Gastroesophageal sphincter (tissue), 3 donors: ENCODE data around the gene FGF16.

Experiments used
- CTCF ChIP-seq, 4 experiments: fragments of 200-600 bp in 2 of 4; fragments of 450-650 bp in 2 of 4; sonication (generic) in 1 of 4; IDR thresholded peaks; one replicate each; pipeline ENCODE4 v1.5.1; 2017 to 2019; ENCODE audit warnings: antibody characterized with exemption in 4 of 4, mild to moderate bottlenecking in 2 of 4, moderate library complexity in 2 of 4
- EP300 ChIP-seq: sonication (generic); formaldehyde crosslinking; IDR thresholded peaks from one replicate; pipeline ENCODE4 v1.6.1; 2017; ENCODE audit warnings: antibody characterized with exemption, mild to moderate bottlenecking
- POLR2A ChIP-seq, 2 donors: fragments of 450-650 bp; IDR thresholded peaks; one replicate each; pipeline ENCODE4 v1.6.1; 2017; ENCODE audit warnings: antibody characterized with exemption in 2 of 2, mild to moderate bottlenecking in 2 of 2, moderate library complexity in 1 of 2
- POLR2AphosphoS5 ChIP-seq: sonication (generic); formaldehyde crosslinking; IDR thresholded peaks from one replicate; pipeline ENCODE4 v1.6.1; 2017; ENCODE audit warnings: antibody characterized with exemption

DNA sequence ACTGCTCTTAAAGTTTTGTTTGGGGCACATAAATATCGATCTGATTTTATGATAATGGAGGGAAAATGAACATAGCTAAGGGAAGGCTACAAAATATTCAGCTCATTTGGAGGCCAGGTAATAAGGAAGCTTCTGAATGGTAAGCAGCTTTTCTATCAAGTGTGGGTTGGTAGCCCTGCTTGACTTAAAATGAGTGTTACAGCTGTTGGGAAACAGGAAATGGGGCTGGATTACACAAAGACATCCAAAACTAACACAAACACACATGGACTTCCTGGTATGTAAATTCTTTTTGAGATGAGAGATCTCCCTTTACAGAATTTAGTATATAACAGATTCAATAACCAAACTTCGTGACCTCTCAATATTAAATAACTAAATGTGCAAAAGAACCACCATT, 58.0 kb downstream of the FGF16 start:
- TF ChIP-seq POLR2AphosphoS5 = no peak
- TF ChIP-seq CTCF (IDR thresholded peaks at IDR 0.05) = no peak
- no peak for TF ChIP-seq POLR2A (IDR thresholded peaks at IDR 0.05)
- no peak for TF ChIP-seq EP300
